VCaP (cell line): ENCODE data around the gene THOC1.

Experiments
- H3K27ac ChIP-seq: fragments of 450-650 bp; 2 replicates; pipeline ENCODE4 v1.5.1; 2017
- TF ChIP-seq, protein P1 (sequence below): fragments of 450-650 bp; conservative IDR thresholded peaks from 2 replicates; pipeline ENCODE4 v1.5.1; 2017; ENCODE audit warnings: mild to moderate bottlenecking, moderate library complexity

Gene THOC1

DNA sequence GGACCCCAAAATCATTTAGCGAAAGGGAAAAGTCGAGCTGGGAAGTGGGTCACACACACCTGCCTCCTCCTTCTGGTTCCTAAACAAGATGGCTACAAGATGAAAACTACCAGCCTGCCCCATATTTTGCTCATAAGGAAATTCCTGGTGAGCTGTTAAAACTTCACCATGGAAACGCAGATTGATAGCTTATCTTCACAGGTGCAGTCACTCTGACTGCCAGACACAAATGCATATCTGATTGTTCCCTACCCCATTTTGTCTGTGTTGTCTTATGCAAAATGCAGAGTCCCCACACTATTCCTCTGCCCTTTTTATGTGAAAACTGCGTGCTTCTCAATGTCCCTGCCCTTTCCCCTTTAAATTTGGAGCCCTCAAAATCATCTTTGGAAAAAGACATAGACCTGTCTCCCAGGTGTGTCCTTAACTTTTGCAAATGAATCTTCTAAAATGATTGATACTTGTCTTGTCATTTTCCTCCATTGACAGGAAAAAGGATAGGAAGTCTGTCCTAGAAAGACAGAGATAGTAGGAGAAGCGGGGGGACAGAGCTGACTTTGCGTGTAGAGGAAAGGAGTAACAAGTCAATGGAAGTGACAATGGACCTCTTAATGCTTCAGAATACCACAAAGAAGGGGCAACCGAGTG is 38.9 kb upstream of the THOC1 start:
- TF ChIP-seq, protein P1, sequence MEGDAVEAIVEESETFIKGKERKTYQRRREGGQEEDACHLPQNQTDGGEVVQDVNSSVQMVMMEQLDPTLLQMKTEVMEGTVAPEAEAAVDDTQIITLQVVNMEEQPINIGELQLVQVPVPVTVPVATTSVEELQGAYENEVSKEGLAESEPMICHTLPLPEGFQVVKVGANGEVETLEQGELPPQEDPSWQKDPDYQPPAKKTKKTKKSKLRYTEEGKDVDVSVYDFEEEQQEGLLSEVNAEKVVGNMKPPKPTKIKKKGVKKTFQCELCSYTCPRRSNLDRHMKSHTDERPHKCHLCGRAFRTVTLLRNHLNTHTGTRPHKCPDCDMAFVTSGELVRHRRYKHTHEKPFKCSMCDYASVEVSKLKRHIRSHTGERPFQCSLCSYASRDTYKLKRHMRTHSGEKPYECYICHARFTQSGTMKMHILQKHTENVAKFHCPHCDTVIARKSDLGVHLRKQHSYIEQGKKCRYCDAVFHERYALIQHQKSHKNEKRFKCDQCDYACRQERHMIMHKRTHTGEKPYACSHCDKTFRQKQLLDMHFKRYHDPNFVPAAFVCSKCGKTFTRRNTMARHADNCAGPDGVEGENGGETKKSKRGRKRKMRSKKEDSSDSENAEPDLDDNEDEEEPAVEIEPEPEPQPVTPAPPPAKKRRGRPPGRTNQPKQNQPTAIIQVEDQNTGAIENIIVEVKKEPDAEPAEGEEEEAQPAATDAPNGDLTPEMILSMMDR: no peak
- H3K27ac ChIP-seq: peak overlapping the region; percentile 91

DNA sequence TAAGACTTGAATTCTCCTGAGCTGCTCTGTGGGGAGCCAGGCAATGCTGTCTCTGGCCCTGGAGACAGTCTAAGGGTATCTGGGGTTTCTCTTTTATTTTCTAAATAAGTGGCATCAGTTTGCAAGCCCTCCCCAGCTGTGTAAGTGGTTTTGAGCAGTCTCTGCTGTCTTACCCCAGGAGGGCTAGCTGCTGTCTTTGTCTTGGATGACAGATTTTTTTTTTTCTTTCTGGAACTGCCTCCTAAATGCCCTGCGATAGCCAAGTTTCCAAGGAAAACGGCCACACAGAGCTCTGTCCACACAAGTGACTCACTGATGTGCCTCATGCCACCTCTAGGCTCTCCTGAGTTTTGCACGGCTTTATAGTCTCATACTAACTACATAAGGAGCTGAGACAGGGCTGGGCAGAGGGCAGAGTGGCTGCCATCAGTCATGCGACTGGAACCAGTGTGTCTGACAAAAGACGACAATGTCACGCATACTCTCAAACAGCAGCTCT is 37.2 kb upstream of the THOC1 start:
- H3K27ac ChIP-seq: peak overlapping the region; percentile 91; the same call in 1 of the 2 replicates
- TF ChIP-seq, protein P1: no peak

DNA sequence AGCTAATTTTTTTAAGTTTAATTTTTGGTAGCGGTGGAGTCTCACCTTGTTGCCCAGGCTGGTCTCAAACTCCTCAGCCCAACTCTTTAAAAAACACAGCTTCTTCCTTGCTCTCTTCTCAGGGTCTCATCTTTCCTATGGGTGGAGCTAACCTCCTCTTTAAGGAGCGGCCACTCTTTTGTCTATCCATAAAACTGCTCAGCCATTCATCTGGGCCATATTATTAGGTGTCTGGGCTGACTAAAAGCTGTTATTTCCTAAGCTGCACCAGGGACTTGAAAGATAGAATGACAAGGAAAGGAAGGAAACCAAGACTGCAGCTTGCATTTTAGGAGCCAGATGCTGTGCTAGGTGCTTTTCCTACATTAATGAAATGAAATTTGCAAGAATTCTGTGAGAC is 35.8 kb upstream of the THOC1 start:
- no peak overlapping the region; the same call in 1 of the 2 replicates for H3K27ac ChIP-seq
- TF ChIP-seq, protein P1: no peak

DNA sequence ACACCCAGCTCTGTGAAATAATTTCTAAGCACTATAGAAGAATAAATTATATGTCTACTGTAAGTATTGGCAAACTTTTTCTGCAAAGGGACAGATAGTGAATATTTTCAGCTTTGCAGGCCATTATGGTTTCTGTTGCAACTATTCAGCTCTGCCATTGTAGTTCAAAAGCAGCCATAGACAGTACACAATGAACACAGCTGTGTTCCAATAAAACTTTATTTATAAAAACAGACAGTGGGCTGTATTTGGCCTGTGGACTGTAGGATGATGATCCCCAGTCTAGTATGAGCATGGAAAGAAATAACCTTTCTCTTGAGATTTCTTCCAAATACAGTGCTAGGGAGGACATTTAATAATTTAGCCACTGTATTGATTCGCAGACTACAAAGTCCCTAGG is 35.2 kb upstream of the THOC1 start:
- peak overlapping the region; percentile 80; the same call in 1 of the 2 replicates for H3K27ac ChIP-seq
- TF ChIP-seq, protein P1: no peak

DNA sequence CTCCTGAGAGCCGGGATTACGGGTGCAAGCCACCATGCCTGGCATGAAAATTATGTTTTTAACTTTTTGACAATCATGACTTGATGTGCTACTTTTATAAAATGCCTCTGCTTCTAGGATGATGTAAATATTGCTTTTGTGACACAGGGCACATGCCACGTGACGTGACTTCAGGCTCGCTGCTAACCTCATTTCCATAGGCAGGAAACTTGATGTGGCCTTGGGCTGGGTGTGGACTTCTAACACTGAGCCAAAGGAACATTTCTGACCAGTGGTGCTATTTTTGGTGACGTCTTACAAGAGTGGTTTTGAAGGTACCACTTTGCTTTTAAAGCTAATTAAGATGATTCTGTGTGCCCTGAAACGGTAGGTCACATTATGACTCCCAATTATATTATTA is 34.2 kb upstream of the THOC1 start:
- H3K27ac ChIP-seq: peak overlapping the region; percentile 80
- TF ChIP-seq, protein P1: no peak

DNA sequence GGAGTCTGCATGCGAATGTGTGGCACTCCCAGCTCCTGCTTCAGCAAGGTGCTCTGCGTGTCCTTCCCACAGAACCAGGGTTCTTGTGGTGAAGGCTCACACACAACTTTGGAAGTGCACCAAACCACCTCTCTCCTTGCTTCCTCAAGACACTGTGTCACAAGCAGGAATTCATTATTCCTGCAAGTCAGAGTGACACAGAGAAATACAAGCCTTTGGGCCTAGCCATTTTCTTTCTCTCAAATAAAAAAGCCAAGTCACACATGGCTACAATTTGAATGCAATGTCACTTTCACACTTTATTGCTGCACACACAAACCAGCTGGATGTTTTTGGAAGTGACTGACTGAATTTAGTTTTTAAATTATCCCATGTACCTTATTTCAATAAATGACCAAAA is 30.1 kb upstream of the THOC1 start:
- TF ChIP-seq, protein P1: no peak
- H3K27ac ChIP-seq: no peak overlapping the region; the same call in 1 of the 2 replicates

DNA sequence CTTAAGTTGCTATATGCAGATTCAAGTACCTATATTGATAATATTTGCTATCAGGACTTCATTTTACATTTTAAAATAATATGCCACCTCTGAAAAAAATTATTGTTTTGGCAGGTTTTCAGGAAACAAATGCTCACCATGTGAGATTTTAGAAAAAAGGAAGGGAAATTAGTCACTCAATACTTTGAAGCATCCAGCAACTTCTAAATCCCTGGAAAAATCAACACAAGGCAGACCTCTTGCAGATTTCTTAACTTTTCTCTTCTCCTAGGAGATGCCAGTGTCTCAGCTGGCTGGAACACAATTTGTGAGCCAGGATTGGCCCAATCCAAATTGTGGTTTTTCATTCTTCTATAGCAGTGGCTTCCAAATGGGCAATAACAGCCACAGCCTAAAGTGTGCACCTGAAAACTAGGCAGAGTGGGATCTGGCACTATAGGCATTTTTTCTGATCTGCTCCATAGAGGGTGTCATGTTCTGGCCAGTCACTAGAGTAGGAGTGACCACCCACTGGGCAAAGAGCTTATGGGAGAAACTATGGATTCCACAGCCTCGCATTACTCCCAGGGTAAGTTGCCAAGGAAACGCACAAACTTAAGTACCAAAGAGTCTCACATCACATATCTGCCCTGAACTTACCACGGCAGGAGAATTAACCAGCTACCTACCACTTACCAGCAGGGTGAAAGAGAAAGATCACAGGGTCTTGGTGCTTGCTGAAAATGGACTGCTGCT is 28.1 kb upstream of the THOC1 start:
- TF ChIP-seq, protein P1: no peak

More for the DNA sequence above, 28.1 kb upstream of the THOC1 start:
- no peak overlapping the region; the same call in 1 of the 2 replicates for H3K27ac ChIP-seq
